GM21526 (cell line): ENCODE data around the gene PTPRC.

Source experiments
- ATAC-seq: cut with Tn5 transposase; IDR thresholded peaks from one replicate; pipeline ENCODE4 v1.9.1; 2021; ENCODE audit warnings: moderate library complexity; ENCODE audit not compliant: unreplicated experiment, low FRiP score

The PTPRC gene

GRCh38 chr1:198620951-198621824 lies 17.7 kb upstream of the PTPRC start:
- peak; percentile 67 for ATAC-seq

- ATAC-seq: no peak
Measured at GRCh38 chr1:198622001-198622400, 16.8 kb upstream of the PTPRC start.

- no peak for ATAC-seq
Measured at GRCh38 chr1:198623752-198624647, 14.8 kb upstream of the PTPRC start.

- no peak for ATAC-seq
Measured at GRCh38 chr1:198624648-198624980, 14.2 kb upstream of the PTPRC start.

- no peak for ATAC-seq
Measured at GRCh38 chr1:198627436-198628066, 11.3 kb upstream of the PTPRC start.

- ATAC-seq: no peak
Measured at GRCh38 chr1:198628067-198628455, 10.8 kb upstream of the PTPRC start.

- ATAC-seq: no peak
Measured at GRCh38 chr1:198629610-198630009, 9.2 kb upstream of the PTPRC start.

GRCh38 chr1:198630863-198631262 lies 8.0 kb upstream of the PTPRC start:
- ATAC-seq: no peak

GRCh38 chr1:198631292-198631691 lies 7.5 kb upstream of the PTPRC start:
- no peak for ATAC-seq

- no peak for ATAC-seq
Measured at GRCh38 chr1:198632007-198632406, 6.8 kb upstream of the PTPRC start.

GRCh38 chr1:198633675-198634121 lies 5.1 kb upstream of the PTPRC start:
- ATAC-seq: no peak

- no peak for ATAC-seq
Measured at GRCh38 chr1:198635964-198636363, 2.9 kb upstream of the PTPRC start.

- ATAC-seq: no peak
Measured at GRCh38 chr1:198636391-198636790, 2.4 kb upstream of the PTPRC start.

GRCh38 chr1:198637157-198637556 lies 1.7 kb upstream of the PTPRC start:
- ATAC-seq: no peak

- ATAC-seq: no peak
Measured at GRCh38 chr1:198637916-198638437, 863 bp upstream of the PTPRC start.

GRCh38 chr1:198638441-198638840 lies 399 bp upstream of the PTPRC start:
- ATAC-seq: peak; percentile 24

GRCh38 chr1:198639671-198640143 lies 867 bp downstream of the PTPRC start:
- no peak for ATAC-seq

GRCh38 chr1:198640174-198640573 lies 1.3 kb downstream of the PTPRC start:
- ATAC-seq: no peak

- ATAC-seq: peak; percentile 49
Measured at GRCh38 chr1:198641501-198641900, 2.7 kb downstream of the PTPRC start.

- ATAC-seq: no peak
Measured at GRCh38 chr1:198641966-198642668, 3.3 kb downstream of the PTPRC start.
